Cortex of kidney (tissue), 1 donor: ENCODE measurements around the gene UBIAD1.

Experiments
- DNase-seq: peaks from one replicate; lab custom pipeline; 2025; lab: John Stamatoyannopoulos, UW

The UBIAD1 gene

DNA sequence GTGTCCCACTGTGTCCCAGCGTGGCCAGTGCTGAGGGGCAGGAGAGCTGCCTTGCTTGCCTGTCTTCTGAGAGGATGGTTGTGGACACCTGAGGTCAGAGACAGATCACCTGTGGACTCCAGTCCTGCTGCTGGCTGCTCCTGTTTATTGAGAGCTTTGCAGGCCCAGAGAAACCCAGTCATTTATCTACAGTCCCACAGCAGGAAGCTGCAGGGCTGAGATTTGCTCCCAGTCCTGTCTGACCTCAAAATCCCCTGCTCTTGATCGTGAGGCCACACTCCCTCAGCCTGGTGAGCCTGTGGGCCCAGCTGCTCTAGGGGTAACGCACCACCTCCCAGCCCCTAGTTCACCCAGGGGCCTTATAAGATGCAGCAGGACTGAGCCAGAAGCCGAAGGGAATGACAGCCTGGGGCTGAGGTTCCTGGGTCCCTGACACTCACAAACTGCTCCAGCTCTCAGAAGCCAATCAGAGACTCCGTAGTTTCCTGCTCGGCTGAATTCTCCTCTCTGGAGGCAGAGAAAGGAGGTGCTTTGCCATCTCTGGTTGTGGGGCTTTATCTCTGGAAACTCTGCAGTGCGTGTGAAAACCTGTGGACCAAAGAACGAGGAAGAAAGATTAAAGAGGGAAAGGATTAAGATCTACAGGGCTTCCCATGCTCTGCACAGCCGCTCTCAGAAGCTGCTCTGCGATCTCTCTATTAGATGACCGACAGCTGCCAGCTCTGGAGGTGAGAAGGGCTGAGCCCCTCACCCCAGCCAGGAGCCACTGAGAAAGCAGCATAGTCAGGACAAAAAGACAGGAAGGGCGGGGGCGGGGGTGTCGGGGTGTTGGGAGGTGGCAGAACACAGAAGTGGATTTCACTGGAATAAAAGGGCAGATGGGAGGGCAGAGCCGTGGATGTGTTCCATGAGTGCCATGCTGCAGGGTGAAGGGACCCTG lies 39.1 kb downstream of the UBIAD1 start:
- no peak for DNase-seq

DNA sequence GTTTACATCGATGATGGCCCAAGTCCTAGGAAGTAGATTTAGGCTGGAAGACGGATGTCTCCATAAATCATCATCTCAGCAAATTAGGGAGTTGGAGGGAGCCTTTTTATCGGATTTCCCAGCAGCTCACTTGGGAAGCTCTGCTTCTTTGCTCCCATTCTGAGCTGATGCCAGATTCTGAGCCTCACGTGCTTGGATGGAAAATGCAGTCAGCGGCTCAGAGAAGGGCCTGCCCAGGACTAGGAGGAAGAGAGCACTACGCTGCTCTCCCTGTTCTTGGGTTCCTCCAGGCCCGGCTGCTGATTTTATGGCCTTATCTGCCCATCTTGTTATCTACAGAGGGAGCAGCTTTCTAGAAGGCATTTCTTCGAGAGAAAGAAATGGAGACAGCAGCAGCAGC lies 42.0 kb downstream of the UBIAD1 start:
- no peak for DNase-seq

DNA sequence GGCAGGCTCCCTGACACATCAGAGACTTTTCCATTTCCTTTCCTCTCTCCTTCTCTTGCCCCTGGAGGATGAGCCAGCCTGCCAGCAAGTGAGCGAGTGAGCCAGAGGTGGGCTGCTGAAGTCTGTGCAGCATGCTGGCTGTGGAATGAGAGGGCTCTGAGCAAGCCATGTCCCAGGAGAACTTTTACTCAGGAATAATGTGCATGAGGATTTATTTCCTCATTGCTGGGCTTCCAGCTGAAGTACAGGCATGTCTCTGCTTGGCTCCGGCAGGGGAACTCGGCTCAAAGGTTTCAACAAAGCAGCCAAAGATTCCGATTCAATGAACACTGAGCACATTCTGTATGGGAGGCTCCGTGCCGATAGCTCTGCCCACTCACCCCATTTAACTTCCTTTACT lies 43.7 kb downstream of the UBIAD1 start:
- DNase-seq = no peak

- no peak for DNase-seq
Measured at GRCh38 chr1:11318982-11319381, 46.0 kb downstream of the UBIAD1 start.

GRCh38 chr1:11320153-11320936 lies 47.3 kb downstream of the UBIAD1 start:
- no peak for DNase-seq

DNA sequence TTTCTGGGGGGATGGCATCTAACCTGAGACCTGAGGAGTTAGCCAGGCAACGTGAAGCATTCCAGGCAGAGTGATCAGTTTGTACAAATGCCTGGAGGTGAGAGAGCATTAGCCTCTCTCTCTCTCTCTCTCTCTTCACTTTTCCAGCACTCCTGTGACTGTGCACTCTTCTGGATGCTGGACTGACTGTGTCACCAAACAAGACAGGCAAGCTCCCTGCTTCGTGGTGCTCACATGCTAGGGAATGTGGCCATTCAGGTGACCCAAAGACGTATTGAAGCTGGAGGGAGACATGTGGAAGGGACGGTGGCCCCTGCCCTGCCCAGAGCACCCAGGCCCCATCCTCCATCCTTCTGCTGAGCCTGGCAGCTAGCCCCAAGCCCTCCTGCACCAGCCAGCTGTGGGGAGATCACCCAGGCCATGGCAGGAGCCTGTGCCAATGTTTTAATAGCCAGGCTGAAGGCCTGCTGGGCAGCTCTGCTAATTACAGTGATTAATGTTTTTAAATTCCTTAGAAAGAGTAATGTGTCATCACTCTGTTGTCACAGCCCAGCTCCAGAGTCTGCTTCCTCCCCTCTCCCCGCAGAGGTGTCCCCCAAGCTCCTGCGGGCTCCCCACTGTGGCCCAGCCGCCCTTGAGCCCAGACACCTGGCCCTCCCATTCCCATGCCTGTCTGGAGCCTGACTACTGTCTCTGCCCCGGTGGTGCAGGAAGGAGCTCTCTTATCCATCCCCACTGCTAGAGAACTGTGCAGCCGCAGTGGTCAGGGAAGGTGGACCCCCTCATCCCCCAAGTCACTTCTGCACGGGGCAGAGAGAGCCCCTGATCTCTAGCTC lies 48.9 kb downstream of the UBIAD1 start:
- DNase-seq = no peak

- no peak for DNase-seq
Measured at GRCh38 chr1:11324567-11325165, 51.7 kb downstream of the UBIAD1 start.

GRCh38 chr1:11326070-11326469 lies 53.1 kb downstream of the UBIAD1 start:
- no peak for DNase-seq

GRCh38 chr1:11328444-11328843 lies 55.4 kb downstream of the UBIAD1 start:
- DNase-seq = no peak

GRCh38 chr1:11330411-11330810 lies 57.4 kb downstream of the UBIAD1 start:
- no peak for DNase-seq

GRCh38 chr1:11331036-11331944 lies 58.3 kb downstream of the UBIAD1 start:
- DNase-seq = no peak

- DNase-seq = no peak
Measured at GRCh38 chr1:11331945-11332546, 59.0 kb downstream of the UBIAD1 start.

DNA sequence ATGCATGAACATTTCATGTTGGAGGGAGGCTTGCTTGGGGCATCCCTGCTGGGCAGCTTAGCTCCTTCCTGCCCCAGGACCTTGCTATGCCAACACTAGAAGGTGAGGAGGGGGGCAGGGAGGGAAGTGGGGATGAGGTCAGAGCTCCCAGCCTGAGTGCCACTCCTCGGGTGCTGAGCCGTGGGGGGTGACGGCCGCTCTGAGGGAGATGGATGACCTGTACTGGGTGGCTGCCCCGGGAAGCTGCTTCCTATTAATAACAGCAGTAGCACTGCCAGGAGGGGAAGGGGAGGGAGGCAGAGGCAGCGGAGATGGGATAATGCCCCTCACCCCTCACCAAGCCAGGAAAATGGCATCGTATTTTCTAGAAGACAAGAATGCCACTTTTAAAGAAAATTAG lies 60.6 kb downstream of the UBIAD1 start:
- DNase-seq = no peak

DNA sequence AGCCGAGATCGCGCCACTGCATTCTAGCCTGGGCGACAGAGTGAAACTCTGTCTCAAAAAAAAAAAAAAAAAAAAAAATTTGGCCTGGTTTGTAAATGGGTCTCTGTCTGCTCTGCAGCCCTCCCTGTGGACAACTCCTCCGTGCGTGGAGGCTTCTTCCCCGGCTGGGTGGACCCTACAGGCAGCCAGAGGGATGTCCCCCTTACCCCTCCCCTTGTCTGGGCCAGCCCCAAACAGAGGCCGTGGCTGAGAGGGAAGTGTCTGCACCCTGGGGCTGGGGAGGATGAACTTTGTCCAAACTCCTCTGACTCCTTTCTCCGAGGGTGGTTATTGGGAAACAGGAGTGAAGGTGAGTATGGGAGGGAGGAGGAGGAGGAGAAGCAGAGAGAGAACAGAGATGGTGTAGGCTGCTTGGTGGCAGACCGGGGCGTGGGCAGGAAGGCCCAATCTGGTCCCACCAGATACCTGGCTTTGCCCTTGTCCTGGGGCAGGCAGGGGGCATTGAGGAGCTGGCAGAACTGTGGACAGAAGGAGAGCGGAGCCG lies 61.3 kb downstream of the UBIAD1 start:
- no peak for DNase-seq

- no peak for DNase-seq
Measured at GRCh38 chr1:11334821-11335220, 61.8 kb downstream of the UBIAD1 start.

DNA sequence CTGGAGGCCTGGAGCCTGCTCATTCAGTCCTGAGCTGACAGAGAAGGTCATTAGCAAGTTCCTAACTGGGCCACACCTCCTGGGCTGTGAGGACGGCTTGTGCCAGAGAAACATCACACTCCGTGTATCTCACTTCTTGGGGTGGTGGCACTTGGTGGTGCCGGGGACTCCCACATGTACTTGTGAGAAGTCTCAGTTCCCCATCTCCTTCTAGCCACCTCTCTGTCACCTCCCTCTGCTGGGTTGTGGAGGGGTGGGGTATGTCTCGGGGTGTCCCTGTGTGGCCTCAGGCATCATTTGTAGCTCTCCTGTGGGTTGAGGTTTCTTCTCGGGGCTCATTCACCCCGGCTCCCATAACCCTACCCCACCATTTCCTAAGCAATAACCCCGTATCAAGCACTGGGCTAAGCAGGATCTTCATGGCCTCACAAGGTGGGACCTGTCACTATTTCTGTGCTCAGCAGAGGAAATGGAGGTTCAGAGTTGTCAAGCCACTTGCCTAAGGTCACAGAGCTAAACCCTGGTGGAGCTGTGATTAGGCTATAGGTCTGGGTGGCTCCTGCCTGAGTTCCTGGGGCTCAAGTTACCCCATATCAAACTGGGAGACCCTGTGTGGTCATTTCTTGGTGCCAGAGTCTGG lies 62.5 kb downstream of the UBIAD1 start:
- no peak for DNase-seq

DNA sequence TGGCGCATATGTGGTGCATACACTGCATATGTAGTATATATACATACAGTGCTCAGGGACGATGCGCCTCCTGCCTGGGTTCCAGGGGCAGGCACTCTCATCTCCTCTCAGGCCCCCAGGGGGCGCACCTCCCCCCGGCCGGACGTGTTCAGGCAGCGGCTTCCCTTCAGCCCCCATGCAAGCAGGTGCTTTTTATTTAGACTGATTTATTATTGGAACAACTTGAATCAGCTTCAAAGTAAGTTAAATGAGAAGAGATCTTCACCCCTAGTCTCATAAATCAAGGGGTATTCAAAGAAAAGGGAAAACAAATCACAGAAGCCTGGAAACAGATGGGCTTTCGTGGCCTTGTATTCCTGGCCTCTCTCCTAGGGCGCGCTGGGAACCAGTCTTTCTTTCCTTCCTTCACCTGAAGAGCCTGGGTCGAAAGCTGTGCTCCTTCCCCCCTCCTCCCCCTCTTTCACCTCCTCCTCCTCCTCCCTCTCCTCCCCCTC lies 64.6 kb downstream of the UBIAD1 start:
- no peak for DNase-seq
